Skeletal muscle tissue (tissue), 2 donors: Measurements from ENCODE around the gene PPP1R11. TPM values are rescaled to one million over a fixed set of nuclear protein-coding genes. Genes with fewer than 3 reads are reported as not detected.

Experiments
- small RNA-seq: library from RNA; depleted of rRNA; stranded (forward); fragments of <200 nt; gene quantifications from one replicate; pipeline ENCODE3, GENCODE V24; 2014
- total RNA-seq: library from RNA; depleted of rRNA; stranded (reverse); fragments of >200 nt; gene quantifications from one replicate; pipeline ENCODE4 v1.2.3, GENCODE V29; 2014

Gene PPP1R11
- total RNA-seq, 1 donor from 2014 or later = 6.8 TPM

Small RNA genes within 50 kb of the gene (small RNA-seq; reads per million reads assigned to genes)
- gene RF02218 (not detected), gene RF02219 (not detected), gene RF02220 (not detected)

Other genes with a start within 250 kb of the PPP1R11 start
- gene HLA-G, start 239.4 kb upstream of the PPP1R11 start, total RNA-seq = not detected
- gene HLA-A, start 124.7 kb upstream of the PPP1R11 start, total RNA-seq = 113 TPM
- gene POLR1H, start 5.9 kb upstream of the PPP1R11 start, total RNA-seq = 31.8 TPM
- not detected for gene RNF39, start 8.6 kb downstream of the PPP1R11 start, total RNA-seq
- gene TRIM31, start 45.9 kb downstream of the PPP1R11 start, total RNA-seq = not detected
- not detected for gene TRIM40, start 68.9 kb downstream of the PPP1R11 start, total RNA-seq
- gene TRIM10, start 94.0 kb downstream of the PPP1R11 start, total RNA-seq = 2.1 TPM
- not detected for gene TRIM15, start 96.3 kb downstream of the PPP1R11 start, total RNA-seq
- 8.4 TPM for gene TRIM26, start 146.2 kb downstream of the PPP1R11 start, total RNA-seq